Activated CD8-positive, alpha-beta memory T cell treated with anti-CD3 and anti-CD28 coated beads for 48 hours (primary cell): ENCODE measurements around the gene ARID3C.

ENCODE experiments used
- DNase-seq, 3 experiments: peaks; one replicate each; pipeline ENCODE4 v3.0.0-alpha.2; 2020; ENCODE audit warnings: low read depth in 2 of 3, low spot score in 2 of 3

Gene ARID3C, protein sequence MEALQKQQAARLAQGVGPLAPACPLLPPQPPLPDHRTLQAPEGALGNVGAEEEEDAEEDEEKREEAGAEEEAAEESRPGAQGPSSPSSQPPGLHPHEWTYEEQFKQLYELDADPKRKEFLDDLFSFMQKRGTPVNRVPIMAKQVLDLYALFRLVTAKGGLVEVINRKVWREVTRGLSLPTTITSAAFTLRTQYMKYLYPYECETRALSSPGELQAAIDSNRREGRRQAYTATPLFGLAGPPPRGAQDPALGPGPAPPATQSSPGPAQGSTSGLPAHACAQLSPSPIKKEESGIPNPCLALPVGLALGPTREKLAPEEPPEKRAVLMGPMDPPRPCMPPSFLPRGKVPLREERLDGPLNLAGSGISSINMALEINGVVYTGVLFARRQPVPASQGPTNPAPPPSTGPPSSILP

DNA sequence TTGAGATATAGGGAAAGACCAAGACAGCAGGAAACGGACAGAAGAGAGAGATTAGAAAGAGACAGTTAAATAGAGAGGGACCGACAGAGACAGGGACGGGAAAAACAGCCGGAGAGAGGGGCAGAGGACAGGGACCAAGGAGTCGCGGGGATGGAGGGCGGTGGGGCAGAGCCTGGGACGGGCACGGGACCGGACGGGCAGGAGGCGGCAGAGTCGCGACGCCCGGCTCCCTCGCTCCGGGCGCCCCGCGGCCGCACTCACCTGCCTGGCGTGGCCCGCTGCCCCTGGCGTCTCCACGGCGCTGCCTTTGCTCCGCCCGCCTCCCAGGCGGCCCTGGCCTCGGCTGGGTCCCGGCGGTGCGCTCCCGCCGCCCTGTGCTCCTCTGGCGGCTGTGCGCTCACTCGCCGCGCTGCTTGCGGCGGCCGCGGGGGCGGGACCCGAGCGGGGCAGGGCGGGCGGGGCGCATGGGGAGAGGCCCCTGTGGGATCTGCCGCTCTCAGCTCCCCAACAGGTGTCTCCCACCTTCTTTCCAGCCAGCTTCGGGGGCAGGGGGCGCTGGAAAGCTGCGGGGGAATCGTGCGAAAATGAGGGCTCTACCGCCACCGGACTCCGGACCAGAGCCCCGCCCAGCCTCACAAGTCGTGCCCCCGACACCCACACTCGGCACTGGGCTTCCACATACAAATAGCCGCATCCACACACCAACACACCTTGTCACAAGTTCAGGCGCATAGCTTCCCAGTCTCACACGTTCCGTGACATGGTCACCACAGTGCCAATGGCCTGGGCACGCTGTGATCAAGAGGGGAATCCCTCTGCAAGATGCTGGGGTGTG lies at the start of gene ARID3C:
ARID3C (minus strand) TSS at position 411 of the 835 bp plus-strand sequence. CDS start 1,052 bp downstream, outside the sequence.
- no peak for DNase-seq

DNA sequence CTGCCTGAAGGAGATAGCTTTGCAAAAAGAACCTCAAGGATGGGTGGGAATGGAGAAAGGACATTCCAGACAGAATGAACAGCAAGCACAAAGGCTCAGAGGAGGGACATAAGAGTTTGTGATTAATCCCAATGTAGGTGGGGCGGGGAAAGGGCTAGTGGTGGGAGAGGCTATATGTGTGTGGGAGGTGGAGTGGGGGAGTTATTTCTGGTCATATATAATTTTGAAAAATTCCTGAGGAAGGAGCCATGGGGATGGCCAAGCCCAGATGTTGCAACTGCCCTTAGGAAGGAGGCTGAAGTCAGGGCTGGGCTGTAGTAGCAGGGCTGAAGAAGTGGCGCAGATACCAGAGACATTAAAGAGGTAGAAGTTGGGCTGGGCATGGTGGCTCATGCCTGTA lies 47.0 kb upstream of the ARID3C start:
- no peak for DNase-seq

DNA sequence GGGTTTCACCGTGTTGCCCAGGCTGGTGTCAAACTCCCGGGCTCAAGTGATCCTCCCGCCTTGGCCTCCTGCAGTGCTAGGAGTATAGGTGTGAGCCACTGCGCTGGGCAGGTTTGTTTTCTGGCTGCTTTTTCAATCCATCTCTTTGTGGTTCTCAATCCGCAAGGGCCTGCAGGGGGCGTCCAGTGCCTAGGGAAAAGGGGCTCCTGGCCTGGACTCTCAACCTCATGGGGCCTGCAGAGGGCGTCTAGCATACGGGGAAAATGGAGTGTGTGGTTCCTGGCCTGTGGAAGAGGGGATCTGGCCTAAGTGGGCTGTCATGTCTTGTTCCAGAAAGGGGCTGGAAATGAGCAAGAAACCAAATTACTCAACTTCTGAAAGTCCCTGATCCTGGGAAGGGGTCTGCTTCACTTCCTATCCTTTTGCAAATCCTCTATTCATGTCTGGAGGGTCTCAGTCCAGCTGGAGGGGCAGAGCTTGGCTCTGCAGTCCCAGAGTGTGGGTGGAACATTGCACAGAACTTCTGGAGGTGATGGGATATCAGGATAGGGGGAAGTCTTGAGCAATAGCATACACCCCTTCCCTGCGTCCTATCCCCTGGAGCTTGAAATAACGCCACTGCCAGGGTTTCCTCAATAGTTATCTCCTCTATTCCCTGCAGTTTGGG lies 46.3 kb upstream of the ARID3C start:
- peak in 1 of 3 experiments; percentile 27 for DNase-seq

DNA sequence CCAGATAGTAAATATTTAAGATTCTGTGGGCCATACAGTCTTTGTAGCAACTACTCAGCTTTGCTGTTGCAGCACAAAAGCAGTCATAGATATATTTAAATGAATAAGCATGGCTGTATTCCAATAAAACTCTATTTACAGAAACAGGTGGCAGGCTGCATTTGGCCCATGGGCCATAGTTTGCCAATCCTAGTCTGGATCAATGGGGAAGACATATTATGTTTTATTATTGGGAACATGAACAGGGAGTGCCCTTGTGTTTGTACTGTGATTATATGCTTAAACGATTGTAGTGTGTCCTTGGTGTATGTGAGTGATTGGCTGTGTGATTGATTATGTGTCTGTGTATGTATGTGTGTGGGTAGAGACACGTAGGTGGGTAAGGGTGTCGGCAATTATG lies 45.6 kb upstream of the ARID3C start:
- DNase-seq = no peak

DNA sequence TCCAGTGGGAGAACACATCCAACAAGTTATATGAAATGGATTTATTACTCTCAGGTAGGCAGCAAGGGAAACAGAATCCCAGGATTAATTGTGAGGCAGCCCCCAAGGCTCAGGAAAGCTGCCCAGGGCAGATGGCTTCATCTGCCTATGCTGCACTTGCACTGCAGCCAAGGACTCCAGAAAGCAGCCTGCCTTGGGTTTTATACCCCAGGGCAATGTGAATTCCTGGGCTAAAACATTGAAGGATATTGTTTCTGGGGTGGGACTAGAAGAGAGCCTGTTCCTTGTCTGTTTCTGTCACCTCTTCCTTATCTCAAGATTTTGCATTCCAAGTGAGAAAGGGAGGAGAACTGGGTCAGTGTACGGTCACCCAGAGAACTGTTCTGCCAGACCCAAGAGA lies 42.4 kb upstream of the ARID3C start:
- no peak for DNase-seq

DNA sequence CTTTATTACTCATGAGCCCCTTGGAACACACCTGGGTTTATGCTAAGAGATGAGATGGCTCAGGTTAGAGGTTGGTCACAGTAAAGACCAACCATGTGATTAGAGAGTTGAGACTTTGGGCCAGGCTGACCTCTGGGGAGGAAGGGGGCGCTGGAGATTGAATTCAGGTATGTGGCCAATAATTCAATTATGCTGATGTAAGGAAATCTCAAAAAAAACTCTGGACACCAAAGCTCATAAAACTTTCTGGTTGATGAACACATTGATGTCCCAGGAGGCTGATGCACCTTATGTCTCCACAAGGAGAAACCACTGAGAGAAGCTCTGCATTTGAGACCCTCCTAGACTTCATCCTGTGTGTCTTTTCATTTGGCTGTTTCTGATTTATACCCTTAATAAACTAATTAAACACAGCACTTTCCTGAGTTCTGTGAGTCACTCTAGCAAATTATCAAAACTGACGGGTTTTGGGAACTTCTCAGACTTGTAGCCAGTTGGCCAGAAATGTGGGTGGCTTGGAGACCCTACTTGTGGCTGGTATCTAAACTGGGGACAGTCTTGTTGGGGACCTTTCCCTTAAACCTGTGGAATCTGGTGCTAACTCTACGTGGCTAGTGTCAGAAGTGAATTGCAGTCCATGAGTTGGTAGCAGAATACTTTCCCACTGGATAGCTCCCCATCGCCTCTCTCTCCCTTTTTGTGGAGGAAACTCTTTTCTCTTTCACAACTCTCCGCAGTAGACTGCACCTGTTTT lies 41.1 kb upstream of the ARID3C start:
- no peak for DNase-seq

DNA sequence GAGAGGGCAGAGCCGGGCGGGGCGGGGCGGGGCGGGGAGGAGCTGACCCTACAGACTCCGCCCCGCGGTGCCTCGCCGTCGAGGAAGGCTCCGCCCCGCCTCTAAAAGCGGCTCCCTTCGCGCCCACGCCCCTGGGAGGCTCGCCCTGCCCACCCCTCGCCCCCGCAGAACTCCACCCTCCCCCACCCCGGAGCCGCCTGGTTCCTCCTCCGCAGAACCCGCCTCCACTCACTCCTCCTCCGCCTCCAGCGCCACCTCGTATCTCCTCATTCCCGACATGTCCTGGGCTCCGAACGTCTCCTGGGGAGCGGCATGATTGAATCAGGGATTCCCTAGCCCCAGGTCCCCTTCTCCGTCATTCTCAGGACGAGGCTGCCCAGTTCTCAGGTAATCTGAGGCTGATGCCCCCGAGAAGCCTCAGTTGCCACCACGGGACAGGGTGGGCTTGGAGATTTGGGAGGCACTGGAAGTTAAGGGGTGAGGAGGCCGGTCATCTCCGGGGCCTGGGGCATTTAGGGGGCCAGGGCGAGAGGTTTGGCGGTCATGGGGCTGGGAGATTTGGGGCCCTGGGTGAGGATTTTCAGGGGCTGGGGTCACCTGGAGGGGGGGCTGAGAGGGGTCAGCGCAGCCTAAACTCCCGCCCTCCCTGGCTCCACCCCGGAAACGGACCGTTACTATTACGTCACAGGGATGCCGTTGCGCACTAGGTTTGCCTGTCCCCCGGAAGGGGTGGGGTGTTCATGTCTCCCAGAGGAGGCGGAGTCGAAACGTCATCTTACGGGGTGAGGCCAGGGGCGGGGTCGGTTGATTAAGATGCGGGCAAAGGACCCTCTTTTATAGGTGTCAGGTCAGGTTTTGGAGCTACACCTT lies 36.8 kb upstream of the ARID3C start:
- DNase-seq = peak; percentile 44 to 70 (median 50)

DNA sequence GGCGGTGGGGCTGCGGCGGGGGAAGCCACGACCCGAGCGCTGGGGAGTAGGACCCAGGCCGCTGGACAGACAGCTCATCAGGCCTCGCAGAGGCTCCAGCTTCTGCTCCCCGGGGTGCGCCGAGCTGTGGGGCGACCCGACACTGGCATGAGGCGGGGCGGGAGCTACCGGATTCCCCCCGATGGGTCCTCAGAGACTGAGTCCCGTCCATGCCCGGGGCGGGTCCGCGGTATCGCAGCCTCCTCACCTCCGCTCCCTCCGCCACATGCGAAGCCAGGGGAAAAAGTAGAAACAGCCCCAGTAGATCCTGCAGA lies 36.2 kb upstream of the ARID3C start:
- no peak for DNase-seq

DNA sequence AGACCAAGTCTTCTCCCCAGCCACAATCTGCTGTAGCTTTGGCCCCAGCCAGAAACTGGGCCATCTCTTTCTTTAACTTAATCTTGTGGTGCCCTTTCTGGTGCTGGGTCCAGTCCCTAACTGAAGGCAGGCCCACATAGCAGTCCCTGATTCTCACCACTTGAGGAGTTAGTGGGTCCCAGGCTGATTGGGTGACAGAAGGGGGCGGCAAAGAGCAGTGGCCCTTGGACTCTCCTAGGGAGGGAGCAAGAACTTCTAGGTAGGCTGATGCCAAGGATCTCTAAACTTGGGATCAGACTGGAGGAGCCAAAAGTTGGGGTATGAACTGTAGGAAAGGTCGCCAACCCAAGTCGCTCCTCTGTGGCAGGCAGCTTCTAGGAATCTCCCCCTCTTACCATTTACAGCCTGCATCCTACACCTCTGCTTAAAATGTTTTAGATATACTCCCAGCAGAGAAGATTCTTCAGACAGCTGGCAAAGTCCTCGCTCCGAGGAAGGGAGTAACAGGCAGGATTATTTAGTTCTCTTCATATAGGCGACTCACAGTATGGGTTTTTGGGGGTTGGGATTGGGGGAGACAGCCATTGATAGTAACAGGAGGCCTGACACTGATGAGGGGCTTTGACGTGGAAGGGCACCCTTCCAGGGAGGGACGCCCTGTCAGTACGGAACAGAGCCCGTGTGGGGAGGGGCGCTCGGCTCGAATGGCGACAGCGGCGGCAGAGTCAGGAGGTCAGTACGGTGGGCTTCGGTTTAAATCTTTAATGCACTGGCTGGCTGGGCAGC lies 35.6 kb upstream of the ARID3C start:
- peak in 1 of 3 experiments; percentile 68 for DNase-seq

DNA sequence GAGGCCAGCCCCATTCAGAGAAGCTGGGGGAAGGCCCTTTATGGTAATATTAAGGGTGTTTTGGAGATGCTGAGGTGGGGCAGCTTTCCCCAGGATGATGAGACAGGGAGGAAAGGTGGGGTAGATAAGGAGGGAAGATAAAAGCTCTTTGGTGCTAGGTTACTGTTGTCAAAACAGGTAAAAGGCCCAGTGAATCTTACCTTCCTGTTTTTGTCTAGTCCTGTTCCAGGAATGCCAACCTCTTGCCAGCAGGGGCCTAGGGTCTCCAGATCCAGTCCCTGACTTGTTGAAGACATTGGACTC lies 34.4 kb upstream of the ARID3C start:
- DNase-seq = no peak

DNA sequence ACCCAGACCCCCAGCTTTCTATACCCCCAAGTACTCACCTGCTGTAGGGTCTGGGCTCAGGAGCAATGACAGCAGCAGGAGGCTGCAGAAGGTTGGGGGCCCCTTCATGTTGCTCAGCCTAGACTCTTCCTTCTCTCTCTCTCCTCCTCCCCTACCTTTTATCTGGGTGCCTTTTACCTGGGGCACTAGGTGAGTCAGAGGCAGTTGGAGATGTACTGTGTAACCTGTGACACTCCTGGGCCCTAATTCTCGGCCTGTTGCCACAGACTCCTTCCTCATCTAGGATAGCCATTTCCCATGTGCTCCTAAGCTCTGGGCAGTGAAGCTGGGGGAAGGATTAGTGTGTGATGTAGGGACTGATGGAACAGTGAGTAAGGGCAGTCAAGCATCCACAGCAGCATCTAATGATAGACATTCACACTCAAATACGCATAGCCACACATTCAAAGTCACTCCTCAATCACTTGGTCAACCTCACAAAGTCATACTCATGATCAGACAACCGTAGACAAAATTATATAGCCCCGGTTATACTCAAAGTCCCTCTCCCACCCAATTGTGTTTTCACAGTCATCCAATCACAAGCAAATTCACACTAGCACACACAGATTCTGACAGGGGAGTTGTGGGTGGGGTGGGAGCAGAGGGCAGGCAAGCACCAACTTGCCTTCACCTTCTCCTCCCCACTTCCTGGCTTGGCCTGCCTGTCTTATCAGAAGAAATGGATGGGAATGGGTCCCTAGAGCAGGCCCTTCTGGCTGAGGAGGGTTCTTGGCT lies 33.8 kb upstream of the ARID3C start, which contains the start of gene CCL27:
CCL27 (minus strand) TSS at position 132 of the 777 bp plus-strand sequence; CDS start at position 108, 24 bp downstream.
- no peak for DNase-seq

DNA sequence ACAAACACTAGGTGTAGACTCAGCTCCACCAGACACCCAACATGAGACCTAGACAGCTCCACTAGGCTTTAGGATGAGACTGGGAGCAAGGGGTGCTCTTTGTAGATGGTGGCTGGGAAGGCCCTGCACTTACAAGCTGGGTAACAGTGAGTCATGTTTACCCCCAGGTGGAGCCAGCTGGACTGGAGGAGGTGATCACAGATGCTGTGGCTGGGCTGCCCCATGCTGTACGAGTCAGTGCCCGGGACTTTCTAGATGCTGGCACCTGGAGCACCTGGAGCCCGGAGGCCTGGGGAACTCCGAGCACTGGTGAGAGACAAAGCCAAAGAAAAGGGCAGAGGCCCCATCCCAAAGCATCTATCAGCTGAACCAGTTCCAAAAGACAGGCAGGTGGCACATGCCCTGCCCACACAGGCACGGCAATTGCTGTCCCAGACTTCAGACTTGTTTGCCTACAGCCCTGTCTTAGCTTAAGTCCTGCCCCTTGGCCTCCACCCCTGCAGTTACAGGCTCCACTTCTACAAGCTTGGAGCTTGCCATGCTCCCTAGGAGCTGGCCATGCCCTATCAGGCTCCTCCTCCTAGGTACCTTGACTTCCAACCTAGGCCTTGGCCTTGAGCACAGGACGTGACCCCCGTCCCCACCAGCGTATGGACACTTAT lies 30.9 kb upstream of the ARID3C start:
- DNase-seq = no peak

DNA sequence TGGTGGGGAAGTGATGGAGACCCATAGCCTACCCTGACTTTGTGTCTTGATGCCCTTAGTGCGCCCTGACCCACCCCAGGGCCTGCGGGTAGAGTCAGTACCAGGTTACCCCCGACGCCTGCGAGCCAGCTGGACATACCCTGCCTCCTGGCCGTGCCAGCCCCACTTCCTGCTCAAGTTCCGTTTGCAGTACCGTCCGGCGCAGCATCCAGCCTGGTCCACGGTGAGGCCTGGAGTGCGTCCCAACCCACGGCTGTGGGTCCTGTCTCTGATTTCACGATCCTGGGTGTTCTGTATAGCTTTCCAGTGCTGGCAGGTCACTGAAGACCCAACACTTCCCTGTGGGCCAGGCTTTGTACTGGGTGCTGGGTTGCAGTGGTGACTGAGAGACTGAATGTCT lies 29.6 kb upstream of the ARID3C start:
- DNase-seq = no peak

DNA sequence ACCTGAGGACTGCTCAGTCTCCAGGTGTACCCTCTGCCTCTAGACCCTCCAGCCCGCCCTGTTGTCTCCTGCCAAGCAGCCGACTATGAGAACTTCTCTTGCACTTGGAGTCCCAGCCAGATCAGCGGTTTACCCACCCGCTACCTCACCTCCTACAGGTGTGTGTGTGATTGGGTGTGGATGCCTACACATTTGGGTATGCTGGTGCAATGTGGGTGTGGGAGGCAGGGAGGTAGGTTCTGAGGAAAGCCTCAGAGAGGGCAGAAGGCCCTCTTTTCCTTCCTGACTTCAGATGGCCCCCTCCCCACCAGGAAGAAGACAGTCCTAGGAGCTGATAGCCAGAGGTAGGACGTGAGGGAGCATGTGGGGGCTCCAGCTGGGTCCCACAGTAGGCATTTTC lies 28.1 kb upstream of the ARID3C start:
- DNase-seq = no peak

DNA sequence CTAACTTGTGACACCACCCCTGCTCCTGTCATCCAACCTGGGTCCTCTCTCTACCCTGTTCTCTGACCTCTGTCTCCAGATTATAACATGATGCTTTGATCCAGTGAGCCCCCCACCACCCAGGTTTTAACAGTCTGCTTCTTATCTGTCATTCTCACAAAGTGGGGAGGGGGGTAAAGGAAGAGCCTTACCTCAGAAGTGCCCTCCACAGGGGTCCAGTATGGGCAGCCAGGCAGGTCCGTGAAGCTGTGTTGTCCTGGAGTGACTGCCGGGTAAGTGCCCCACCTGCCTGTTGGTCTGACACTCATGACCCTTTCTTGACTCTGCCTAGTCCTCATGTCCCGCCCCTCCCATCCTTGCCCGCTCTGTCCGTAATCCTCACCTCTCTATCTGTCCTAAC lies 26.5 kb upstream of the ARID3C start:
- DNase-seq = no peak

DNA sequence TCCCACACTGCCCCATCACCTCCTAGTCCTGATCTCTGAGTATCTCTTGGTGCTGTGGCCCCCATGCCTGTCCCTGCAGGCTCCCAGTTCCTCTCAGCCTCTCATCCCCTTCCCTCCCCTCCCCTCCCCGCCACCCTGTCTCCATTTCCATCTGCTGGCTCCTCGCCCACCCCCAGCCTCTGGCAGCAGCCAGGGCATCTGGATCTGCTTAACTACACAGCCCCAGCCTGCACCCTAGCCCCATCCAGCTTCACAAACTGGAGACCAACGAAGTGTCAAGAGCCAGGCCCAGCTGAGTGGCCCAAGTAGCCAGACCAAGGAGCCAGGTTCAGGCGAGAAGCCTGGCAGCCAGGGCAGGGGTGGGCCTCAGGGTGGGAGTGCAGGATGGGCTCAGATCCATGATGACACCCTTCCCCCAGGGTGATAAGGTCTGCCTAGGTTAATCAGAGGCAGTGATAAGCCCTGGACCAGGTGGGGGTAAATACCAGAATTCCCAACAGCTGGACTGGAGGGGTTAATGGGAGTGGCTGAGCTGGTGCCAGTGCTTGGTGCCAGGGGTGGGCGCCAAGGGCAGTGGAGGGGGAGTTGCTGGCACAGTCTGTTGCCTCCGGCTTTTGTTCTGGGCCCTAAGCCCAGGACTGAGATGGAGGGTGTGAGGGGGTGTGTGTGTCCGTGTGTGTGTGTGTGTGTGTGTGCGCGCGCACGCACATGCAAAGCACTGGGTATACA lies 25.6 kb upstream of the ARID3C start:
- no peak for DNase-seq
